ENCODE measurements around the gene CACNA2D3.

- TF ChIP-seq CTCF (IDR thresholded peaks at IDR 0.05) (no peak), EZH2 (IDR thresholded peaks at IDR 0.05) (no peak), EZH2phosphoT487 (IDR thresholded peaks at IDR 0.05) (no peak)
Observed at GRCh38 chr3:54706738-54707137, 584.4 kb downstream of the CACNA2D3 start.
